HuH-7.5 (cell line): ENCODE measurements around the gene FGF13.
A peak's percentile ranks its signal among the peaks of the same experiment; 100 is the strongest.

Experiments
- DNase-seq: peaks from one replicate; pipeline ENCODE4 v3.0.0; 2011; ENCODE audit warnings: low spot score

Gene FGF13

DNA sequence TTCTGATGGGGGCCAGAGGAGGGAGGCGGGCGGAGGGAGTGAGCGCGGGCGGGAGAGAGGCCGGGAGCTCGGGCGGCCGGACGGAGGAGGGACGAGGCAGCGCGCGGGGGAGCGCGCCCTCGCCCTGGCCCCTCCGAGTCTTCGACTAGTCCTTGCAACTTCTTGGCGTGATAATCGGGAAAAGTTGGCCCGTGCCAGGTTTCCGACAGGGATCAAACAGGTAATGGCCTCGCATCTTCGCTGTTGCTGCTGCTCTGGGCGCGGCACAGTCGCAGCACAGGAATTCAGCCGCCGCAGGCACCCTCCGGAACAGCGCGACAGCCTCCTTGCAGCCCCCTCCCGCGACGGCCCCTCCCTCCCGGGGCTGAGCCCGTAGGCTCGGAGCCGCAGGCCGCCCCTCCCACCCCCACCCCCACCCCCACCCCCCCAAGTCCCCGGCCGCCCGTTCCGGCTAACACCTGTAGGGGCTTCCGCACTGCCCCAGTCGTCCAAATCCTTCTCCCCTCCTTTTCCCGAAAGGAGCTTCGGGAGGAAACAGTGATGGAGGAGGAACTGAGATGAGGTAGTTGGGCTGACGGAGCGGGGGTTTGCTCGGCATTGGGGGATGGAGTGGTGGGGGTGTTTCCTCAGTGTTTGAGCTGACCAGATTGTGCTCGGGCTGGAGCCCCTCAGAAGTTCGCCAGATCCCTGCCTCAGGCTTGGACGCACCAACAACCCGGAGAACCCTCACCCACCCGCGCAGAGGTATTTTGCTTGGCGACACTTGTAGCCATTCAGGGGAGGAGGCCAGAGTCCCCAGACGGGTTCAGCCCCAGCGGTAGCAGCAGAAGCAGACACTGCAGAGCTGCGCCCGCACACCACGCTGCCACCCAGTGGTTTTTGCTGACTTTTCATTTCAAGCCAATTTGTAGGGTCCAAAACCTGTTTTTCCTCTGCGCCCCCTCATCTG, at the start of gene FGF13:
FGF13 (minus strand) TSS at position 319 of the 949 bp plus-strand sequence. CDS start 714 bp downstream, outside the sequence.
- DNase-seq, result peak; percentile 9

DNA sequence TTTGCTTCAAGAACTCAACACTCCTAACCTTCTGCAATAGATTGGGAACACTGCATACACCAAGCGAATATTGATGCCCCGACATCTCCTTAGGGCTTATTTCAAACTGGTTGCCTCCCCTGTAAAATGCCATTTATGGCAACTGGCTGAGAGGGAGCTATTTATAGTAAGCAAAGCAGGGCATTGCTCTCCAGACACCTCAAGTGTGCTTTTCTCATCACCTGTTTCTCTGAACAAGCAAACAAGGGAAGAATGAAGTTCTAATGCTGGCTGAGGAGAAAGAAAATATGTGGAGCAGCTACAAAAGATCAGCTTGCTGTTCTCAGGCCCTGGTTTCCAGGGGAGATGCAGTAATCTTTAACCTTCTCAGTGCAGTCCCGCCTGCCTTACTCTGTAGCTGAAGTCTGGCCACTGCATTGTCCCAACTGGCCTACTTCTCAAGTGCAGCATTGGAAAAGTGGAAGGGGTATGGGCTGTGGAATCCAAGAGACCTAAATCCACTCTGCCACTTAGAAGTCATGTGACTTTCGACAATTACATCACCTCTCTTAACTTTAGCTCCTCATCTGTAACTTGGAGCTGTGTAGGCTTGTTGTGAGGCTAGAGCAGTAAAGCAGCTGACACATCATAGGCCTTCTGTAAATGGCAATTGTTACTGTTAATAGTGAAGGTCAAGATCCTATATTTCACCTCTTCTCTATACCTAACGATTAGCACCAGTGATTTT, 47.9 kb upstream of the FGF13 start:
- DNase-seq, result no peak

DNA sequence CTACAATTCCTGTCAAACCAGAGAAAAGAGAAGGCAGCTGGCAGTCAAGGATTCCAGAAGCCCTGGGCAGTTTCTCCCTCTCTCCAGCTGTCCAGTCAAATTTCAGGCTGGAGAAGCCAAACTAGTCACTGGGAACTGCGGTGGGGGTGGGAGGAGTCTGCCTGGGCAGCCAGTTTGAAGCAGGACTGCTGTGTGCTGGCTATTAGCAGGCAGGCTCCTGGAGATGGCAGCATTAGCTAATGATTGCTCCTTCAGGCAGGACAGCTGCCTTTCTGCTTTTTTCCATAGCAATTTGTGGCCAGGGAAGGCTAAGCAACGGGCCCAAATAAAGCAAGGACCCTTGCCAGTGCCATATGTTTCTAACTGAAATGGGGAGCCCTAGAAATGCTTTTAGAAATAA, 44.7 kb upstream of the FGF13 start:
- DNase-seq, result no peak

DNA sequence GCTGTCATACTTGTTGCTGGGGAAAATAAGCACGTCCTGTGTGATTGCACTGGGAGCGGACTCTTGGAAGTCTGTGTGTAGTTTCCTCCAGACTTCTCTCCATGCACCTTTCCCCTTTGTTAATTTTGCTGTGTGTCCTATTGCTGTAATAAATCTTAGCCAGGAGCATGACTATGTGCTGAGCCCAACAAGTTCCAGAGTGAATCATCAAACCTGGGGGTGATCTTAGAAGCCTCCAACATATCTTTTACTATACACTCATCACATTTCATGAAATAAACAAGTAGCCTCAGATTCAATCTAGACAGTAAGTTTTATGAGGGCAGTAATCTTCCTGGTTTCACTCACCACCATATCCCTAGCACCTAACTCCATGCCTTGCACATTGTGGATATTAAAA, 43.3 kb upstream of the FGF13 start:
- no peak for DNase-seq

DNA sequence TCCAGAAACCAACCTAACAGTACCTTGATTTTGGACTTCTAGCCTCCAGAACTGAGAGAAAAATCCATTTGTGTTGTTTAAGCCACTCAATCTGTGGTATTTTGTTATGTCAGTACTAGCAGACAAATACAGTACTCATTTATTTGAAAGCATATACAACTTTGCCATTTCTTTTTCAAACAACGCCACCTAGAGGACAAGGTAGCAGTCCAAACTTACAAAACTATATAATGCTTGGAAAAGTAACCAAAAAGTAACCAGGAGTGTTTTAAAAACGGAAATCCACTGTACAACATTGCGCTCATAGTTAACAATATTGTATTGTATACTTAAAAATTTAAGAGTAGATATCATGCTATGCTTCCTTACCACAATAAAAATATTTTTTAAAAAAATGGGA, 37.0 kb upstream of the FGF13 start:
- no peak for DNase-seq

DNA sequence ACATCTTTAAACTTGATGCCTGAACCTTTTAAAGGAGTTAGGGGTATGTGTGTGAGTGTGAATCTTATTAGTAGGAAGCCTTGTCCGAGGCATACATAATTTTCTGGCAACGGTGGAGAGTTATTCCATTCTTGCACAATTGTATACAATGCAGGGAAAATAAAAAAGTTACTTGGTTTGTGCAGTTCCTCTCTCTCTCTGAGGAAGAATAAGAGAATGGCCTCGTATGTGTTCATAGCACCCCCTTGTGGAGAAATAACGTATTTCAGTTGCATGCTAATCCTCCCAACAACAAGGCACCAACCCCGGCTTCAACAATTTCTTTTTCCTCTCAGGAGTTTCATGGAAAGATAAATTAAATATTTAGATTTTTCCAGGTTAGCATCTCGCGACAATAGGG, 33.7 kb upstream of the FGF13 start:
- DNase-seq, result no peak

GRCh38 chrX:138742217-138742616, 30.7 kb upstream of the FGF13 start:
- no peak for DNase-seq

- DNase-seq, result no peak
Measured at GRCh38 chrX:138740341-138740740, 28.8 kb upstream of the FGF13 start.

DNA sequence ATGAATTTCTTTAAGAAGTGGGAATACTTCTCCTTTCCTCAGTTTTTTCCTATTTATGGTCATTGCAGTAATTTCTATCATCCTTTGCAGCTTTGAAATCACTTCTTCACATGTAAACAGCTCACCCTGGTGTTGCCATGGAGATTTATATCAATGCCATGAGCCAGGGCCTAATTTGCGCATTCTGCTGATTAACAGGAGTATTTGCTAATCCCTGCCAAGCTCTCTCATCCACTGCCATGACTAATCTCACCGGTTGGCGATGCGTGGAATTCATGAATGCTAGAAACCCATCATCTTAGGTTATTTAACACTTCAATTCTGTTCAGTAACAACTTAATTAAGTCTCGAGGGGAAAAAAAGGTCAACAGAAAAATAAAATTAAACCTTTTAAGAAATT, 11.8 kb upstream of the FGF13 start:
- no peak for DNase-seq

- no peak for DNase-seq
Measured at GRCh38 chrX:138719396-138719795, 7.9 kb upstream of the FGF13 start.

DNA sequence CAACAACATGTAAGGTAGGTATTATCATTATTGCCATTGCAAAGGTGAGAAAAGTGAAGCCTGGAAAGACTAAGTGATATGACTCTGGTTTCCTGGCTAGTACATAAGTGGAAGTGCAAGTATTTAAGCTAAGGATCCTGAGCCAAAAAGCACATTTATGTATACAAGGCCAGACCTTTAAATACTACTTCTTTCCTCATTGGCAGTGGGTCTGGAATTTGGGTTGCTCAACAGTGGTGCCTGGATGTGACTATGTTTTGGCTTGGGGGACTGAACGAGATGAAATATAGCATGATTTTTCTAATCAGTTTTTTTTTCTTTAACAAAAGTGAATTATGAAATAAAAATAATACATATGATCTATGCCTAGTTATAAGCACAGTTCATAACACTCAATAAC, 7.4 kb upstream of the FGF13 start:
- no peak for DNase-seq

DNA sequence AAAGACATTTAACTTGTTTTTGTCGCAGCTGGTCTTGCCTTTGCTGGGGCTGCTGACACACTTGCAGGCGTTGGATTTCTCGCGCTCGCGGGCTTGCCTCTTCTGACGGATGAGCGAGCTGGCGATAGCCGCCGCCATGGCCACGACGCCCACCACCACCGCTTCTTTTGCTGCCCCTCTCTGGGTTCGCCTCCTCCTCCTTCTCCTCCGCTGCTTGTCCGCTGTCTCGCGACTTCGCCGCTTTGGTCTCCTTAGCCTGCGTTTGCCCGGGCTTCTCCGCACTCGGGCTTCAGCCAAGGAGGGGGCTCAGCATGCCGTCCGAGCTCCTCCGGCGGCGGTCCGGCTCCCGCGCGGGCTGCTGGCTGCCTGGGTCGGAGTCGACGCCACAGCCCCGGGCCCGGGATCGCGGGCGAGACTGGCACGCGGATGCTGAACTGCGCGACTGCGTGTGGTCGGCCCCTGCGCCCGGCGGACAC, 613 bp downstream of the FGF13 start:
- DNase-seq, result no peak

DNA sequence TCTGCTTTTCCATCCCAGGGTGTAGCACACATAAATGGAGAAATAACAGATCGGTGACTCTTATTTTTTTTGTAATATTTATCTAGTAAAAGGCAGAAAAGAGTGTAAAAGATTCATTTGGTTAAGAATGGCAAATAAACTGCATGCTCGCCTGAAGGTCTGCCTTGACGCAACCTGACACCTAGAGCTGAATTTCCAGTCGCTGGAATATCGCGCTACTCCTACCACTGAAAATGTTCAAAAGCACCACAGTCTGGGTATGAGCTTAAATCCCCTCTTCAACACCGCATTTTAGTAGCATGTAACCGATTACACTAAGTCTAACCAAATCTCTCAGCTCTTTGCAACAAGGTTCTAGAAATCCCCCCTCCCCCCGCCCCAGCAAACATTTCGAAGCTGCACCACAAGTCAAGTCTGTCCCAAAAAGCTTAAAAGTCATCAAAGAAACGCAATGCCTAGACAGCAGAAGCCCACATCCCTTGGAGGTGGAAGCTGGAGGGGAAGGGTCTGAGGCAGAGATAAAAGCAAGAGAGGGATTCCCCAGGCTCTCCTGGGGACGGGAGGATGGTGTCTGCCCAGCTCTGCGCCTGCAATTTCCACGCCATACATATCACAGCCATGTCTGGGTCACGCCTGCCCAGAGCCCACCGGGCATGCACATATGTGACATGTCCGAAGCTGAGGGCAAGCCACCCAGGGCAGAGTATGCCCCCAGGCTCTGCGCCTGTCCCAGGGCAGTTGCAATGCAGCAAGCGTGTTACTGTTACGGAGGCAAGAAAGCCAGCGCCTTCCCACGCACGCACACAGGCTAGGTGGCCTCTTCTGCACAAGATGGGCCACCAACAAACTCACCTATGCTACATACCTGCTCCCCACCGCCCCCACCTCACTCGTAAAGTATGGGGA, 1.4 kb downstream of the FGF13 start:
- no peak for DNase-seq

- no peak for DNase-seq
Measured at GRCh38 chrX:138708268-138708667, 3.2 kb downstream of the FGF13 start.

- no peak for DNase-seq
Measured at GRCh38 chrX:138704596-138704995, 6.9 kb downstream of the FGF13 start.

DNA sequence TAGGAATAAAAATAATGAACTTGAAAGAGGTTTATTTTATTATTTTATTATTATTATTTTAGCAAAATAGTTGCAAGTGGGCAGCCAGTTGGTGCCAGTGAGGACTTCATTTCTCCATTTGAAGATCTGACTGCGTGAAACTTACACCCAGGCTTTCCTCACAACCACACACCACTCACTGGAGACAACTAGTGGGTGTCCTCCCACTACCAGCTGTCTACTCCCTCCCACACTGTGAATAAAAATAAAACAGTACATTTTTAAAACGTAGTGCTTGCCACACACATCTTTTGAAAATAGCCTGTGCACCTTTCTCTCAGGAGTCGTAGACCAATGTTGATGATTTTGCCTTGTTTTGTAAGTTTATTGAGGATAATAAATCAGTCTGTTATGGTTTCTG, 7.4 kb downstream of the FGF13 start:
- DNase-seq, result no peak

DNA sequence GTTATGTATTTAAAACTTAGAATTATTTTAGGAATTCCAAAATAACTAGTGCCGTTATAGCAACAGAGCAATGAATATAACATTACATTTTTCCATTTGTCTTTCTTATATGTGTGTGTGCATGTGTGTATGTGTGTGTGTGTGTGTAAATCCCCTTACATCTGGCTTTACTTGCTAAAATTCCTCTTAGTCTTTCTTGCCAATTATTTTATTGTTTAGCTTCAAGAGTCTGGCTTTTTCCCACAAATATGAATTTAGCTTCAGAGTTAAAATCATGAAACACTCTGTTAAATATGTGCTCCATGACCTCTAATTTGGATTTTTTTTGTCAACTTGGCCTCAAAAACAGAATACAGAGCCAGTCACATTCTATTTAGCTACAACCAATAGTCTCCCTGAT, 18.9 kb downstream of the FGF13 start:
- DNase-seq, result no peak

GRCh38 chrX:138691186-138691585, 20.3 kb downstream of the FGF13 start:
- no peak for DNase-seq

DNA sequence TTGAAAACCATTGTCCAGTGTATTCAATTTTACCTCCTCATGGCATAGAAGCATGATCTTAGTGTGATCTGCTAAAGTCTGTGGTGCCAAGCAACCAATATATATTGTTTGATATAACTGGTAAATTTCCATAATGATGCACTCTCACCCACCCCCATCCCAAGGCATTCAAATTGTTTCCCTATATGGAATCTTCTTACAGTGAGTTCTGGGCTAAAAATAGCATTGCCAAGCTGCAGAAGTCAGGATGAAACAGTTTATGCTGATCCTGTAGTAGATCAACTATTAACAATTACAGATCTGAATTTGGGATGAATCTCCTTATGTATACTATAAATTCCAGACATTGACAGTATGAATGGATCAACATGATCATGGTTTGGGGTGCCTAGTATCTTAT, 20.9 kb downstream of the FGF13 start:
- DNase-seq, result no peak

DNA sequence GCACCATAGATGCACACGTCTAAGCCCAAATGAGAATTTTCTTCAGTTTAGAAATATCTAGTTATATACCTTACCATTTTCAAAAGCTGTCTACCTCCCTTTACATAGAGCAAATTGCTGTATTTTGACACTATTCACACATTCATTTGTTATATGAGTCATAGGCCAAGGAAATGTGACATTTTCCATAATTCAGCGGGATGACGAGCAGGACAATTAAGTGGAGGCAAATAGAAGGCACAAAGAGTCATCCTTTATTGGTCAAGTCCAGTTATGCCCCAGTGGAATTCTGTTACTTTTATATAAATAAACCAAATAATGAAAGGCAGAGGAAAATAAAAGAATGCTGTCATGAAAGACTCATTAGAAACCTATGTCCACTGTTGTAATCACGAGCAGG, 27.9 kb downstream of the FGF13 start:
- DNase-seq, result no peak

GRCh38 chrX:138669693-138670092, 41.8 kb downstream of the FGF13 start:
- DNase-seq, result no peak

DNA sequence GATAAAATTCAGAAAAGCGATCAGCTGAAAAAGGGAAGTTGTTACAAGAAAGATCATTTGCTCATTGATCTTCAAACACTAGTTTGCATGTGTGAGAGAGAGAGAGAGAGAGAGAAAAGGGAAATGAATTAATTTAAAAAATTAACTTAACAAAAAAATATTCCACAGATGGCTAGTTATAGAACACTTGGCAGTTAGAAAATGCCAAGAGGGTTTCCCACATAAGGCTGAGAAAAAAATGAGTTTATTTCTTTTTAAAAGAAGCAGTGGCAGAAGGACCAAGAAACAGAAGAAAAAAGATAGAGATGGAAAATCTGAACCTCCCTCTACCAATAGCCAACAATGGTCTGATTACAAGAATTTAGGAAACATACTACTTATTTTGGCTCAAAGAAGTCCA, 47.1 kb downstream of the FGF13 start:
- DNase-seq, result no peak
